ENCODE results near the gene HS3ST5.

GRCh38 chr6:114310053-114310452 lies 32.8 kb downstream of the HS3ST5 start:
- no peak for TF ChIP-seq CTCF (IDR thresholded peaks at IDR 0.05)
- no peak for TF ChIP-seq ZFX (IDR thresholded peaks at IDR 0.05; ENCODE audit: borderline replicate concordance)
